Adrenal gland (tissue), 12 donors: Measurements from ENCODE around the gene ST8SIA6. TPM values are rescaled to one million over a fixed set of nuclear protein-coding genes. Genes with fewer than 3 reads are reported as not detected.

Experiments used
- DNase-seq, 7 donors: peaks; one replicate each; pipeline ENCODE4 v3.0.0-alpha.2; 2019 to 2020
- H3K27ac ChIP-seq, 5 donors: fragments of 200-600 bp; sonication (generic) in 4 of 5; 1 replicate in 3 of 5; 2 replicates in 2 of 5; pipeline versions ENCODE4 v1.5.1 to v1.8.0; 2016 to 2020; ENCODE audit warnings: mild to moderate bottlenecking in 1 of 5
- H3K27me3 ChIP-seq: fragments of 200-600 bp; 2 replicates; pipeline ENCODE4 v1.8.0; 2021
- H3K36me3 ChIP-seq, 2 donors: fragments of 200-600 bp; replicated peaks in 1 of 2; 1 replicate in 1 of 2; 2 replicates in 1 of 2; pipeline versions ENCODE4 v1.5.1 to v1.8.0; 2018 to 2022
- H3K4me1 ChIP-seq, 2 donors: fragments of 200-600 bp; replicated peaks in 1 of 2; 1 replicate in 1 of 2; 2 replicates in 1 of 2; pipeline versions ENCODE4 v1.5.1 to v1.8.0; 2018 to 2021
- H3K4me3 ChIP-seq, 4 donors: fragments of 200-600 bp; sonication (generic) in 3 of 4; one replicate each; pipeline ENCODE4 v1.5.1; 2016 to 2018
- H3K9me3 ChIP-seq, 3 donors: fragments of 200-600 bp; sonication (generic) in 1 of 3; replicated peaks in 1 of 3; 1 replicate in 2 of 3; 2 replicates in 1 of 3; pipeline versions ENCODE4 v1.5.1 to v1.8.0; 2016 to 2021
- CTCF ChIP-seq, 6 experiments: fragments of 450-650 bp in 4 of 6; fragments of 200-600 bp in 2 of 6; sonication (generic) in 1 of 6; IDR thresholded peaks; 1 replicate in 5 of 6; 2 replicates in 1 of 6; pipeline versions ENCODE4 v1.5.1 to v1.8.0; 2016 to 2021; ENCODE audit warnings: antibody characterized with exemption in 6 of 6, mild to moderate bottlenecking in 2 of 6, moderate library complexity in 1 of 6
- POLR2A ChIP-seq, 2 donors: fragments of 450-650 bp; IDR thresholded peaks; one replicate each; pipeline ENCODE4 v1.6.1; 2017; ENCODE audit warnings: antibody characterized with exemption in 2 of 2, mild to moderate bottlenecking in 2 of 2, moderate library complexity in 1 of 2
- WGBS, 4 donors: extraction: QIAGEN DNeasy Blood & Tissue Kit in 2 of 4; methylation state at CpG; one replicate each; pipeline versions ENCODE4 v1.1.5 to v1.1.7; 2013 to 2017; 5-methylcytosine and 5-hydroxymethylcytosine counted together
- intact Hi-C, 2 donors: fragments of 100-400 bp; cut with DNase I; formaldehyde crosslinking; loops; one replicate each; pipeline versions ENCODE4 v1.14.1 to v1.15.0; 2022 to 2023
- polyA plus RNA-seq, 3 donors: library from polyadenylated mRNA; stranded (reverse); fragments of 200-250 nt in 2 of 3; fragments of 350-450 nt in 1 of 3; fragmentation: Illumina TruSeq in 1 of 3; extraction: RNeasy Lipid Tissue Mini Kit (QIAGEN cat#74804) in 1 of 3; gene quantifications; one replicate each; pipeline ENCODE4 v1.2.3, GENCODE V29; 2013 to 2014
- total RNA-seq, 9 donors: library from RNA; depleted of rRNA in 4 of 9; stranded (reverse); fragments of >200 nt in 4 of 9; fragments of 120-200 nt in 1 of 9; fragmentation: NEBNext Ultra II Directional in 1 of 9; extraction: Animal tissue kit (Norgen Biotek cat#: 25700) in 1 of 9; gene quantifications; one replicate each; pipeline versions ENCODE4 v1.1.0 to v1.2.4, GENCODE V29; 2013 to 2023
- donor health status: healthy with polysubstance abuse.
- donor health status: Bipolar disorder and iron deficiency.
- donor health status: DM: yes; HTN: yes; CAD: no.
- donor health status: DM: no; HTN: no; CAD: no.
- donor health status: DM: no; HTN: no; CAD: no.
- donor health status: DM: yes; HTN: yes; CAD: no.

ST8SIA6 gene
- total and polyA plus RNA-seq, 12 donors = 0.13 to 3.4 (median 0.54) TPM; not detected in 1

DNA sequence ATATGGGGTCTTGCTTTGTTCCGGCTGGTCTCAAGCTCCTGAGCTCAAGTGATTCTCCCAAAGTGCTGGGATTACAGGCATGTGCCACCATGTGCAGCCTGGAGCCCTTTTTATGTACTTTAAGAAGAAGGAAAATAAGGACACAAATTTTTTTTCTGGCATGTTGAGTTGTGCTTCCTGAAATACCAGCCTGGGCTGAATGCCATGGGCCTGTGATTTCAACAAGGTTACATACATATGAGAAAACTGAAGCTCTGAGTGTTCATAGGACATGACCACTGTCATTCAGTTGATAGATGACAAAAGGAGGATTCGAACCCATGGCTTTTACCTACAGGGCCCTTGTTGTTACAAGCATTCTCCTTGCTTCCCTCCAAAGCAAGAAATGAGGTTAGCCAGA is 36.1 kb downstream of the ST8SIA6 start:
- Histone ChIP-seq H3K27ac (no peak overlapping the region), H3K9me3 (no peaks in the 10 kb centered on the region), H3K36me3 (no peaks in the 10 kb centered on the region), H3K27me3 (no peaks in the 10 kb centered on the region), H3K4me1 (no peaks in the 10 kb centered on the region), H3K4me3 (no peak overlapping the region)
- intact Hi-C loops = no loop called here
- TF ChIP-seq CTCF (IDR thresholded peaks at IDR 0.05) (no peak), POLR2A (IDR thresholded peaks at IDR 0.05) (no peak)
- DNase-seq = no peak
- 22 to 60% (median 46%) methylated on average over 2 of the region's 2 CpGs for WGBS, 4 donors

DNA sequence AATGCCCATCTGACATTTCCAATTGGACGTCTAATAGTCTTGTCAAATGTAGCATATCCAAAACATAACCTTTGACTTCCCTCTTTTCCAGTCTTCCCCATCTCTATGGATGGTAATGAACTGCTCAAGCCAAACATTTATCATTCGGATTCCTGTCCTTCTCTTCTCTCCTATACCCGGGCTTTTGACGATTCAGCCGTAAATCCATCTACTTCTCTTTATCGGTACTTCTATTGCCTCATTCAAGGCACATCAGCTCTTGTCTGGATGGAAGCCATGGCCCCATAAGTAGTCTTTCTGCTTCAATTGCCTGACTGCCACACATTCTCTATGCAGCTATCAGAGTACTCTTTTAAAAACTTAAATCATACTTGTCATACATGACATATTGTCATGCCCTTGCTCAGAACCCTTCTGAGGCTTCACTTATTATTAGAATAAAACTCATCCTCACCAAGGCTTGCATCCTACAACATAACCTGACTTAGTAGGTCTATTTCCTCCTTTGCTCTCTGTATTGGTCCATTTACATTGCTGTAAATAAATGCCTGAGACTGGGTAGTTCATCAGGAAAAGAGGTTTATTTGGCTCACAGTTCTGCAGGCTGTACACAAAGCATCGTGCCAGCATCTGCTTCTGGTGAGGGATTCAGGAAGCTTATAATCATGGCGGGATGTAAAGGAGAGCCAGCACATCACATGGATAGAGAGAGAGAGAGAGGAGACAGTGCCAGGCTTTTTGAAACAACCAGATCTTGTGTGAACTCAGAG is 37.8 kb downstream of the ST8SIA6 start:
- Histone ChIP-seq H3K9me3 (no peaks in the 10 kb centered on the region), H3K36me3 (no peaks in the 10 kb centered on the region), H3K27ac (no peak overlapping the region), H3K4me1 (no peaks in the 10 kb centered on the region), H3K4me3 (no peak overlapping the region), H3K27me3 (no peaks in the 10 kb centered on the region)
- 38 to 59% (median 49%) methylated on average over 8 of the region's 8 CpGs for WGBS, 4 donors
- intact Hi-C loops = no loop called here
- TF ChIP-seq CTCF (IDR thresholded peaks at IDR 0.05) (no peak), POLR2A (IDR thresholded peaks at IDR 0.05) (no peak)
- no peak for DNase-seq

- Histone ChIP-seq H3K27ac (no peak overlapping the region), H3K9me3 (no peaks in the 10 kb centered on the region), H3K4me1 (no peaks in the 10 kb centered on the region), H3K27me3 (no peaks in the 10 kb centered on the region), H3K4me3 (no peak overlapping the region), H3K36me3 (no peaks in the 10 kb centered on the region)
- no peak for DNase-seq
- WGBS, 4 donors = 64 to 80% (median 72%) methylated on average over 3 of the region's 3 CpGs
- intact Hi-C loops = no loop called here
- TF ChIP-seq POLR2A (IDR thresholded peaks at IDR 0.05) = no peak
Measured at GRCh38 chr10:17415046-17415658, 39.2 kb downstream of the ST8SIA6 start.

- Histone ChIP-seq H3K27me3 (no peaks in the 10 kb centered on the region), H3K4me1 (no peaks in the 10 kb centered on the region), H3K4me3 (no peak overlapping the region), H3K27ac (no peak overlapping the region), H3K9me3 (no peaks in the 10 kb centered on the region), H3K36me3 (no peaks in the 10 kb centered on the region)
- DNase-seq = no peak
- TF ChIP-seq CTCF (IDR thresholded peaks at IDR 0.05) (no peak), POLR2A (IDR thresholded peaks at IDR 0.05) (no peak)
- 75 to 91% (median 81%) methylated on average over 1 of the region's 1 CpG for WGBS, 4 donors
- intact Hi-C loops = no loop called here
Measured at GRCh38 chr10:17414484-17414883, 39.9 kb downstream of the ST8SIA6 start.
